ENCODE results near the gene TAF10. TPM values are rescaled to one million over a fixed set of nuclear protein-coding genes. Genes with fewer than 3 reads are reported as not detected.

The TAF10 gene
- total RNA-seq, 1 experiment from 2014 or later, result 142 TPM

DNA sequence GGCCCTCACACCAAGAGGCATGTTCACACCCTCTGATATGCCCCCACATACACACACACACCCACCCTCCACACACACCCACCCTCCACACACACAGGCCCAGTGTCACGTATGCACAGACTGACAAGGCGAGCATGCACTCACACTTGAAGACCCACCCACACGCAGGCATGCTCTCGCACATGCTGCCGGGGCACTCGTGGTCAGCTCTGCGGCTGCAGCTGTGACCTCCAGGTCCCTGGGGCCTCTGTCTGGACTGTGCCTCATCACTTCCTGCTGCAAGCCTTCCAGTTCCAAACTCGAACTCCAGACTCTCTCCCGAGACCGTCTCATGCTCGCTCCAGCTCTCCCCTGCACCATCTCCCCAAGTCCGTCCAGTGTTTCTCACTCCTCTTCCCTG, 34.1 kb upstream of the TAF10 start:
- no peaks in the 10 kb centered on the region for H3K36me3 ChIP-seq (ENCODE audit: control insufficient read depth, insufficient read depth, low read length)
- TF ChIP-seq, protein P1, sequence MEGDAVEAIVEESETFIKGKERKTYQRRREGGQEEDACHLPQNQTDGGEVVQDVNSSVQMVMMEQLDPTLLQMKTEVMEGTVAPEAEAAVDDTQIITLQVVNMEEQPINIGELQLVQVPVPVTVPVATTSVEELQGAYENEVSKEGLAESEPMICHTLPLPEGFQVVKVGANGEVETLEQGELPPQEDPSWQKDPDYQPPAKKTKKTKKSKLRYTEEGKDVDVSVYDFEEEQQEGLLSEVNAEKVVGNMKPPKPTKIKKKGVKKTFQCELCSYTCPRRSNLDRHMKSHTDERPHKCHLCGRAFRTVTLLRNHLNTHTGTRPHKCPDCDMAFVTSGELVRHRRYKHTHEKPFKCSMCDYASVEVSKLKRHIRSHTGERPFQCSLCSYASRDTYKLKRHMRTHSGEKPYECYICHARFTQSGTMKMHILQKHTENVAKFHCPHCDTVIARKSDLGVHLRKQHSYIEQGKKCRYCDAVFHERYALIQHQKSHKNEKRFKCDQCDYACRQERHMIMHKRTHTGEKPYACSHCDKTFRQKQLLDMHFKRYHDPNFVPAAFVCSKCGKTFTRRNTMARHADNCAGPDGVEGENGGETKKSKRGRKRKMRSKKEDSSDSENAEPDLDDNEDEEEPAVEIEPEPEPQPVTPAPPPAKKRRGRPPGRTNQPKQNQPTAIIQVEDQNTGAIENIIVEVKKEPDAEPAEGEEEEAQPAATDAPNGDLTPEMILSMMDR (IDR thresholded peaks at IDR 0.05; ENCODE audit: insufficient read depth in 1 of 2, low read depth in 1 of 2, low read length in 1 of 2, severe bottlenecking in 1 of 2, unreplicated experiment in 1 of 2), result no peak
- no TSS peak for BruUV-seq (replicated peaks)
- H3K27me3 ChIP-seq (replicated peaks; ENCODE audit: control insufficient read depth, insufficient read depth, low read length), result no peaks in the 10 kb centered on the region; the same call in 1 of the 2 replicates
- Mint-ChIP-seq H3K27ac (ENCODE audit: unreplicated experiment) (no peak overlapping the region), H3K4me3 (ENCODE audit: unreplicated experiment) (no peak overlapping the region), H3K27me3 (ENCODE audit: insufficient read depth, unreplicated experiment) (no peaks in the 10 kb centered on the region), H3K4me1 (ENCODE audit: low read depth, unreplicated experiment) (no peaks in the 10 kb centered on the region), H3K36me3 (ENCODE audit: insufficient read depth, unreplicated experiment) (no peaks in the 10 kb centered on the region), H3K9me3 (ENCODE audit: unreplicated experiment) (no peaks in the 10 kb centered on the region)
- no peak overlapping the region for H3K4me3 ChIP-seq (ENCODE audit: low read depth, low read length)
- ChIA-PET POLR2A (no interaction called here), CTCF (no interaction called here)
- no peak for DNase-seq
- intact Hi-C loops (cut with micrococcal nuclease; ENCODE audit: unreplicated experiment), result no loop called here
- no peaks in the 10 kb centered on the region for H3K9me3 ChIP-seq
- peaks cover 8% of the 10 kb centered on the region; the same call in 1 of the 2 replicates for H3K4me1 ChIP-seq

DNA sequence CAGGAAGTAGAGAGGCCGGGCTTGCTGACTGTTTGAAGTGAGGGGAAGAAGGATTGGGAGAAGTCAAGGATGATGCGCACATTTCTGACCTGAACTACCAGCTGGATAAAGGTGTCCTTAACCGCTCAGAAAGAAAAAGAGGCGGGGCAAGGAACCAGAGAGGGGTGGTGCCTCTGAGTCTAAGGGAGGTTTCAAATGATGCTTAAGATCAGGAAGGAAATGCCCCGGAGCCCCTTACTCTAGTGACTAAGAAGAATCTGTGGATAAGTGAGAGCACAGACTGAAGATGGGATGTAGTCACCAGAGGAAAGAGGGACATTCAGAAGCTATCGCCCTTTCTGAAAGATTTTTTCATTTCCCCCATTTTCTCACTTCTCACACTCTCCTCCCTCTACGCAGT, 30.9 kb upstream of the TAF10 start:
- ChIA-PET POLR2A (no interaction called here), CTCF (no interaction called here)
- Mint-ChIP-seq H3K27me3 (ENCODE audit: insufficient read depth, unreplicated experiment) (no peaks in the 10 kb centered on the region), H3K4me3 (ENCODE audit: unreplicated experiment) (no peak overlapping the region), H3K4me1 (ENCODE audit: low read depth, unreplicated experiment) (no peaks in the 10 kb centered on the region), H3K27ac (ENCODE audit: unreplicated experiment) (no peak overlapping the region), H3K36me3 (ENCODE audit: insufficient read depth, unreplicated experiment) (no peaks in the 10 kb centered on the region), H3K9me3 (ENCODE audit: unreplicated experiment) (no peaks in the 10 kb centered on the region)
- TF ChIP-seq, protein P1 (IDR thresholded peaks at IDR 0.05; ENCODE audit: insufficient read depth in 1 of 2, low read depth in 1 of 2, low read length in 1 of 2, severe bottlenecking in 1 of 2, unreplicated experiment in 1 of 2), result no peak
- no TSS peak for BruUV-seq (replicated peaks)
- Histone ChIP-seq H3K9me3 (no peaks in the 10 kb centered on the region), H3K4me1 (peaks cover 4% of the 10 kb centered on the region), H3K36me3 (ENCODE audit: control insufficient read depth, insufficient read depth, low read length) (no peaks in the 10 kb centered on the region), H3K4me3 (ENCODE audit: low read depth, low read length) (no peak overlapping the region), H3K27me3 (replicated peaks; ENCODE audit: control insufficient read depth, insufficient read depth, low read length) (no peaks in the 10 kb centered on the region; the same call in 1 of the 2 replicates)
- no peak for DNase-seq
- intact Hi-C loops (cut with micrococcal nuclease; ENCODE audit: unreplicated experiment), result no loop called here

DNA sequence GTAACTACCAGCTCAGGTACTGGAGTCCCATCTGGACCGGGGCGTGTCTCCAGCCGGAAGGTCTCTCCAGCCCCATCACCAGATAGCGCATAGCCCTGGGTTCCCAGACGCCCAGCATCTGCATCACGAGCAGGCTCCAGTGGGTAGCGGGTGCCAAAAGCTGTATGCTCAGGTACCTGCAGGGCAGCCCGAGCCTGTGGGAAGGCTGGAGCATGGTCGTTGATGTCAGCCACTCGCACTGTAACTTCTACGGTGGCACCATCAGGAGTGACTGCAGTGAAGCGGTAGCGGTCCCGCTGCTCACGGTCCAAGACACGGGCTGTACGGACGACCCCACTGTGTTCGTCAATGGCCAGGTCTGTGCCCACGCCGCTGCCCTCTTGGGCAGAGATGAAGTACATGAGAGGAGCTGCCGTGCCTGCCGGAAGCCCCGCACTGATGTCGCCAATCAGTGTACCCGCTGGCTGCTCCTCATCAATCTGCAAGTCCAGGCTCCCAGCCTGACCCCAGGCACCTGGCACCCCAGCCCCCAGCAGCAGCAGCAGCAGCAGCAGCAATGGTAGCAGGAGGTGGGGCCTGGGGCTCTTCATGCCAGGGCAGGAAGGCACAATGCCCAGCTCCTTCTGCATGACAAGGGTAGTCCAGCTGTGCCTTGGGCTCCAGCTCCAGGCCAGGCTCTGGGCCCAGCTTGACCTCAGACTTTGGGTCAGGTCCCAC, 29.1 kb upstream of the TAF10 start:
- Histone ChIP-seq H3K4me3 (ENCODE audit: low read depth, low read length) (no peak overlapping the region), H3K4me1 (peaks cover 8% of the 10 kb centered on the region), H3K9me3 (no peaks in the 10 kb centered on the region), H3K36me3 (ENCODE audit: control insufficient read depth, insufficient read depth, low read length) (no peaks in the 10 kb centered on the region), H3K27me3 (replicated peaks; ENCODE audit: control insufficient read depth, insufficient read depth, low read length) (no peaks in the 10 kb centered on the region; the same call in 1 of the 2 replicates)
- DNase-seq, result no peak
- BruUV-seq (replicated peaks), result no TSS peak
- Mint-ChIP-seq H3K4me1 (ENCODE audit: low read depth, unreplicated experiment) (no peaks in the 10 kb centered on the region), H3K27me3 (ENCODE audit: insufficient read depth, unreplicated experiment) (no peaks in the 10 kb centered on the region), H3K9me3 (ENCODE audit: unreplicated experiment) (no peaks in the 10 kb centered on the region), H3K27ac (ENCODE audit: unreplicated experiment) (no peak overlapping the region), H3K36me3 (ENCODE audit: insufficient read depth, unreplicated experiment) (no peaks in the 10 kb centered on the region), H3K4me3 (ENCODE audit: unreplicated experiment) (no peak overlapping the region)
- intact Hi-C loops (cut with micrococcal nuclease; ENCODE audit: unreplicated experiment), result no loop called here
- ChIA-PET POLR2A (no interaction called here), CTCF (no interaction called here)
- TF ChIP-seq, protein P1 (IDR thresholded peaks at IDR 0.05; ENCODE audit: insufficient read depth in 1 of 2, low read depth in 1 of 2, low read length in 1 of 2, severe bottlenecking in 1 of 2, unreplicated experiment in 1 of 2), result no peak

All from Caco-2 (cell line).